DND-41 (cell line): ENCODE results near the gene DCUN1D3.
A peak's percentile ranks its signal among the peaks of the same experiment; 100 is the strongest.

Experiments
- ATAC-seq: fragments of 200-7000 bp; cut with Tn5 transposase; 3 replicates; pipeline ENCODE4 v1.9.1; 2021; ENCODE audit warnings: low read depth; ENCODE audit not compliant: insufficient read depth
- DNase-seq: peaks from one replicate; pipeline ENCODE4 v3.0.0-alpha.2; 2020
- H2AFZ ChIP-seq: 2 replicates; pipeline ENCODE4 v1.6.0; 2012; ENCODE audit warnings: low read depth, low read length
- H3K27ac ChIP-seq: 2 replicates; pipeline ENCODE4 v1.5.1; 2012; ENCODE audit warnings: low read length, inconsistent platforms
- H3K27me3 ChIP-seq: fragments of 200-600 bp; sonication (generic); 2 replicates; pipeline ENCODE4 v1.6.0; 2012; ENCODE audit warnings: low read length, mild to moderate bottlenecking, inconsistent platforms; ENCODE audit not compliant: insufficient read depth, poor library complexity
- H3K36me3 ChIP-seq: 2 replicates; pipeline ENCODE4 v1.5.1; 2012; ENCODE audit warnings: low read length, inconsistent platforms; ENCODE audit not compliant: insufficient read depth
- H3K4me1 ChIP-seq: 2 replicates; pipeline ENCODE4 v1.5.1; 2012; ENCODE audit warnings: mild to moderate bottlenecking, low read length; ENCODE audit not compliant: insufficient read depth
- H3K4me2 ChIP-seq: 2 replicates; pipeline ENCODE4 v1.6.0; 2012; ENCODE audit warnings: mild to moderate bottlenecking, moderate library complexity, low read length, inconsistent platforms; ENCODE audit not compliant: insufficient read depth
- H3K4me3 ChIP-seq, 2 experiments: fragments of 200-600 bp in 1 of 2; shearing (Covaris generic) in 1 of 2; 2 replicates each; pipeline ENCODE4 v1.5.1; 2012 to 2016; ENCODE audit warnings: inconsistent platforms in 2 of 2, low read length in 2 of 2, mild to moderate bottlenecking in 2 of 2, low read depth in 1 of 2, moderate library complexity in 1 of 2
- H3K79me2 ChIP-seq: 2 replicates; pipeline ENCODE4 v1.6.0; 2012; ENCODE audit warnings: low read length, inconsistent platforms; ENCODE audit not compliant: insufficient read depth
- H3K9ac ChIP-seq: 2 replicates; pipeline ENCODE4 v1.6.0; 2012; ENCODE audit warnings: low read depth, mild to moderate bottlenecking, inconsistent platforms, low read length, moderate library complexity
- H3K9me3 ChIP-seq: 2 replicates; pipeline ENCODE4 v1.5.1; 2012; ENCODE audit warnings: low read length, moderate library complexity, mild to moderate bottlenecking, inconsistent platforms; ENCODE audit not compliant: insufficient read depth, severe bottlenecking
- H4K20me1 ChIP-seq: 2 replicates; pipeline ENCODE4 v1.6.0; 2012; ENCODE audit warnings: low read length; ENCODE audit not compliant: insufficient read depth
- EZH2 ChIP-seq: IDR thresholded peaks from 3 replicates; pipeline ENCODE4 v1.6.1; 2012; ENCODE audit warnings: borderline replicate concordance, low read depth, mild to moderate bottlenecking, moderate library complexity, low read length, inconsistent platforms; ENCODE audit not compliant: severe bottlenecking
- TF ChIP-seq, protein P1 (sequence below): IDR thresholded peaks from 2 replicates; pipeline ENCODE4 v1.5.1; 2012; ENCODE audit warnings: borderline replicate concordance, low read length, moderate library complexity, mild to moderate bottlenecking; ENCODE audit not compliant: poor library complexity, severe bottlenecking; ENCODE audit errors: extremely low read depth

Gene DCUN1D3, protein sequence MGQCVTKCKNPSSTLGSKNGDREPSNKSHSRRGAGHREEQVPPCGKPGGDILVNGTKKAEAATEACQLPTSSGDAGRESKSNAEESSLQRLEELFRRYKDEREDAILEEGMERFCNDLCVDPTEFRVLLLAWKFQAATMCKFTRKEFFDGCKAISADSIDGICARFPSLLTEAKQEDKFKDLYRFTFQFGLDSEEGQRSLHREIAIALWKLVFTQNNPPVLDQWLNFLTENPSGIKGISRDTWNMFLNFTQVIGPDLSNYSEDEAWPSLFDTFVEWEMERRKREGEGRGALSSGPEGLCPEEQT

DNA sequence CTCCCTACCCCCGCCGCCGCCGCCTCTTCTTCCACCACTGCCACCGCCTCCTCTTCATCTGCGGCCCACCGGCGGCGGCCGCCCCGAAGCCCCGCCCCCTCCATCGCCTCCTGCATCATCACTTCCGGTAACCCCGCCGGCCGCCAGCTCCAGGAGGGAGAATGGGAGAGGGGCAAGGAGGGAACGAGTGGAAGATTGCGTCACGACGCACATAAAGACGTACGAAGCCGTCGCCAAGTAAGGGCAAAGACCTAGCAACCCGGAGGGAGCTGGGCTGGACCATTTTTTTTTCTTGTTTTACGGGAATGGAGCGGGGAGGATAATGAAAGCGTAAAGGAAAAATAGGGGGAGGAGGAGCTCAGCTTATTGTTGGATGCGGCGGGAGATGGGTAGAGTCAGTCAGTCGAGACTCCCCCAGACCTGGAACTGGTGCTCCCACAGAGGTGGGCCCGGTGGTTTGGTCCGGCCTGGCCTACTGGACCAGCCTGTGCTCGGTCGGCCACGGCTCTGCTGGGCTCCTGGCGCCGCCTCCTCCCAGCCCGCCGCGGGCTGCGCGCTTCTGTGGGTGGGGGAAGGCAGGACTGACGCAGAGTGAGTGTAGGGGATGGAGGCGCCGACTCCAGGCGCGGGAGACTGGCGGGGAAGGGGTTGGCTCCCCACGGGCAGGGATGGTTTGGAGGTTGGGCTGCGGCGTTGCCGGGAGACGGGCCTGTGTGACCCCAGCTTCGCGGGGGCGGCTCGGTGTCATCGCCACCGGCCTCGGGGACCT, at the start of gene DCUN1D3, which contains the start of gene LYRM1:
Gene DCUN1D3 (minus strand): TSS at position 60 of the 769 bp plus-strand sequence. CDS start 37,820 bp downstream, outside the sequence.
Gene LYRM1 (plus strand): TSS at position 473 of the 769 bp plus-strand sequence. CDS start 14,785 bp downstream, outside the sequence.
- H3K4me3 ChIP-seq = peak within 1 kb of the TSS; percentile 43 to 95; a peak in 3 of 4 replicates
- no peaks in the 10 kb centered on the region for H3K9me3 ChIP-seq
- H3K4me1 ChIP-seq = peaks cover 55% of the 10 kb centered on the region
- peak within 1 kb of the TSS; percentile 92 for H3K4me2 ChIP-seq
- DNase-seq = peak; percentile 97
- H3K27me3 ChIP-seq = no peaks in the 10 kb centered on the region
- ATAC-seq = peak; percentile 88
- peak within 1 kb of the TSS; percentile 88 for H3K27ac ChIP-seq
- H3K79me2 ChIP-seq = peaks cover 19% of the 10 kb centered on the region
- H2AFZ ChIP-seq = peak within 1 kb of the TSS; percentile 97
- peak within 1 kb of the TSS; percentile 78 for H3K9ac ChIP-seq
- no peaks in the 10 kb centered on the region; the same call in 1 of the 2 replicates for H3K36me3 ChIP-seq
- no peak for TF ChIP-seq EZH2
- TF ChIP-seq, protein P1, sequence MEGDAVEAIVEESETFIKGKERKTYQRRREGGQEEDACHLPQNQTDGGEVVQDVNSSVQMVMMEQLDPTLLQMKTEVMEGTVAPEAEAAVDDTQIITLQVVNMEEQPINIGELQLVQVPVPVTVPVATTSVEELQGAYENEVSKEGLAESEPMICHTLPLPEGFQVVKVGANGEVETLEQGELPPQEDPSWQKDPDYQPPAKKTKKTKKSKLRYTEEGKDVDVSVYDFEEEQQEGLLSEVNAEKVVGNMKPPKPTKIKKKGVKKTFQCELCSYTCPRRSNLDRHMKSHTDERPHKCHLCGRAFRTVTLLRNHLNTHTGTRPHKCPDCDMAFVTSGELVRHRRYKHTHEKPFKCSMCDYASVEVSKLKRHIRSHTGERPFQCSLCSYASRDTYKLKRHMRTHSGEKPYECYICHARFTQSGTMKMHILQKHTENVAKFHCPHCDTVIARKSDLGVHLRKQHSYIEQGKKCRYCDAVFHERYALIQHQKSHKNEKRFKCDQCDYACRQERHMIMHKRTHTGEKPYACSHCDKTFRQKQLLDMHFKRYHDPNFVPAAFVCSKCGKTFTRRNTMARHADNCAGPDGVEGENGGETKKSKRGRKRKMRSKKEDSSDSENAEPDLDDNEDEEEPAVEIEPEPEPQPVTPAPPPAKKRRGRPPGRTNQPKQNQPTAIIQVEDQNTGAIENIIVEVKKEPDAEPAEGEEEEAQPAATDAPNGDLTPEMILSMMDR = no peak
- 0 out of 2 replicates have a peak, but pooled peaks cover 4% of the 10 kb centered on the region for H4K20me1 ChIP-seq

DNA sequence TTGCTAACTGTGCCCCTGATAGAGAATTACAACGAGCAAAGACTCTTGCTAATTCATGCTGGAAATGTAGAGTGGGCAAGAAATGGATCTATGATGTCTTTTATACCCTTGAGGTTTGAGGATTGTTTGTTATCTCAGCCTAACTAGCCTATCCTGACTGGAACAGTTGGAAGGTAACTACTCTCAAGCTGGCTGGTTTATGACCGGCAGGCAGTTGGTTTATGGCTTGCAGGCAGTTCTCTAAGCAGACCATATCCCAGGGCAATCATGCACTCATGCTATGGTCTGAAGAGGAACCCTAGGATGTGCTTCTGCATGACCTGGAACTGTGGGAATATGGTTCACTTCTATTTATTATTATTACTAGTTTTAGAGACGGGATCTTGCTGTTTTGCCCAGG, 49.5 kb upstream of the DCUN1D3 start:
- no peaks in the 10 kb centered on the region for H3K79me2 ChIP-seq
- DNase-seq = no peak

DNA sequence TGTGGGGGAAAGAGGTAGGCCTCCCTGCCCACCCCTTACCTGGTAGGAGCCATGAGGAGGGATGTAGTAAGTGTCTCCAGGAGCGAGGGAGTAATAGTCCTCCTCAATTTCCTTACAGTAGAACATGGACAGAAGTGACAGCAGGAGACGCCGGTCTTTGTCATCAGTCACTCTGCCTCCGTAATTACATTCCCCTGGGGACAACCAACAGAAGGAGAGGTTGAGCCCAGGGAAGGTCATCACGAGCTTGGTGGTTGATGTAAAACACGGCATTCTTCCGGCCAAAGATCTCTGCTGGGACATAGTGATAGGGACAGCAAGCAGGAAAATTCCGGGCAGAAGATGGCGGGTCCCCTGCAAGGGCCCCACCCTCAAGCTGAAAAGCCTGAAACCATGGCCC, 48.3 kb upstream of the DCUN1D3 start:
- Histone ChIP-seq H3K9me3 (no peaks in the 10 kb centered on the region), H4K20me1 (no peaks in the 10 kb centered on the region), H3K36me3 (no peaks in the 10 kb centered on the region), H3K9ac (no peak overlapping the region), H3K79me2 (no peaks in the 10 kb centered on the region), H3K27ac (no peak overlapping the region), H3K4me3 (no peak overlapping the region), H2AFZ (no peak overlapping the region), H3K4me2 (no peak overlapping the region), H3K27me3 (no peaks in the 10 kb centered on the region), H3K4me1 (no peaks in the 10 kb centered on the region)
- no peak for TF ChIP-seq EZH2
- TF ChIP-seq, protein P1 = no peak
- DNase-seq = no peak
- no peak for ATAC-seq

More for the DNA sequence above, 49.5 kb upstream of the DCUN1D3 start:
- TF ChIP-seq, protein P1 = no peak
- no peak for TF ChIP-seq EZH2
- Histone ChIP-seq H3K36me3 (no peaks in the 10 kb centered on the region), H3K9me3 (no peaks in the 10 kb centered on the region), H3K4me2 (no peak overlapping the region), H3K9ac (no peak overlapping the region), H4K20me1 (no peaks in the 10 kb centered on the region), H3K4me3 (no peak overlapping the region), H3K4me1 (no peaks in the 10 kb centered on the region), H2AFZ (no peak overlapping the region), H3K27me3 (no peaks in the 10 kb centered on the region), H3K27ac (no peak overlapping the region)
- no peak for ATAC-seq
